ENCODE measurements around the gene HMGN3. TPM values are rescaled to one million over a fixed set of nuclear protein-coding genes. Genes with fewer than 3 reads are reported as not detected.
A peak's percentile ranks its signal among the peaks of the same experiment; 100 is the strongest.

HMGN3 gene
- total RNA-seq, 1 experiment from 2014 or later: 183 TPM

- H4K5ac ChIP-seq (ENCODE audit: insufficient read length, low read depth, low read length): no peak overlapping the region
- H3K4me2 ChIP-seq (ENCODE audit: insufficient read depth, insufficient read length, low read length): peak overlapping the region; percentile 93
- no peak overlapping the region for H2BK20ac ChIP-seq (ENCODE audit: low read depth, low read length, poor library complexity, severe bottlenecking)
- no peak overlapping the region for H2BK5ac ChIP-seq (ENCODE audit: insufficient read length, low read length)
- no peak overlapping the region for H3K4ac ChIP-seq (ENCODE audit: low read depth, low read length)
- H3K79me2 ChIP-seq (ENCODE audit: insufficient read depth, low read length): peaks cover 20% of the 10 kb centered on the region; the same call in 1 of the 2 replicates
- no peaks in the 10 kb centered on the region for H4K20me1 ChIP-seq (ENCODE audit: control insufficient read depth, insufficient read depth, insufficient read length)
- H3K23ac ChIP-seq (ENCODE audit: insufficient read length, low read depth, low read length): no peak overlapping the region
- no peak overlapping the region for H4K8ac ChIP-seq (replicated peaks; ENCODE audit: insufficient read length, low read depth, low read length)
- H3K27me3 ChIP-seq (ENCODE audit: insufficient read depth, low read length): no peaks in the 10 kb centered on the region
- no peak overlapping the region for H2AK5ac ChIP-seq (ENCODE audit: insufficient read length, low read length)
- no peak overlapping the region for H3K27ac ChIP-seq (ENCODE audit: insufficient read length, low read depth, low read length)
- 0 out of 5 replicates have a peak, but pooled peaks cover 0 to 5% of the 10 kb centered on the region in 2 experiments for H3K9me3 Mint-ChIP-seq
- peaks cover 15 to 20% of the 10 kb centered on the region in 2 experiments for H3K4me1 Mint-ChIP-seq
- H3K14ac ChIP-seq (ENCODE audit: insufficient read depth, low read length): no peak overlapping the region
- no peak overlapping the region for H2BK12ac ChIP-seq (ENCODE audit: insufficient read length, low read depth, low read length)
- peak overlapping the region in 2 of 3 experiments; percentile 96 to 97; a peak in 3 of 7 replicates for H3K27ac Mint-ChIP-seq
- H3K9ac ChIP-seq (ENCODE audit: extremely low read depth, insufficient read length, low read length): peak overlapping the region; percentile 72
- H2BK15ac ChIP-seq (ENCODE audit: low read depth, low read length): no peak overlapping the region
- H3K79me1 ChIP-seq (ENCODE audit: insufficient read depth, low read depth, low read length, poor library complexity, severe bottlenecking): peaks cover 4% of the 10 kb centered on the region
- H3K4me1 ChIP-seq (ENCODE audit: insufficient read depth, low read length): no peaks in the 10 kb centered on the region
- no CpG with 5 or more reads among the region's 6 CpGs for WGBS (ENCODE audit: extremely low coverage, insufficient read length, low lambda C conversion rate)
- H4K91ac ChIP-seq (ENCODE audit: insufficient read length, low read depth, low read length): no peak overlapping the region
- H3K23me2 ChIP-seq (ENCODE audit: insufficient read length, low read depth, low read length, poor library complexity, severe bottlenecking): peaks cover 5% of the 10 kb centered on the region
- no peak overlapping the region for H3K56ac ChIP-seq (ENCODE audit: insufficient read length, low read depth, low read length)
- H3K9me3 ChIP-seq (ENCODE audit: control insufficient read depth, low read depth, low read length): no peaks in the 10 kb centered on the region
- DNase-seq: no peak
- no peak overlapping the region for H2AFZ ChIP-seq (ENCODE audit: low read length)
- no peak overlapping the region for H3T11ph ChIP-seq (ENCODE audit: low read length)
- H3K4me3 Mint-ChIP-seq: peak overlapping the region; percentile 96 to 99
- peaks cover 5% of the 10 kb centered on the region; the same call in 1 of the 2 replicates for H3K27me3 Mint-ChIP-seq (ENCODE audit: low read depth)
- TF ChIP-seq, protein P1, sequence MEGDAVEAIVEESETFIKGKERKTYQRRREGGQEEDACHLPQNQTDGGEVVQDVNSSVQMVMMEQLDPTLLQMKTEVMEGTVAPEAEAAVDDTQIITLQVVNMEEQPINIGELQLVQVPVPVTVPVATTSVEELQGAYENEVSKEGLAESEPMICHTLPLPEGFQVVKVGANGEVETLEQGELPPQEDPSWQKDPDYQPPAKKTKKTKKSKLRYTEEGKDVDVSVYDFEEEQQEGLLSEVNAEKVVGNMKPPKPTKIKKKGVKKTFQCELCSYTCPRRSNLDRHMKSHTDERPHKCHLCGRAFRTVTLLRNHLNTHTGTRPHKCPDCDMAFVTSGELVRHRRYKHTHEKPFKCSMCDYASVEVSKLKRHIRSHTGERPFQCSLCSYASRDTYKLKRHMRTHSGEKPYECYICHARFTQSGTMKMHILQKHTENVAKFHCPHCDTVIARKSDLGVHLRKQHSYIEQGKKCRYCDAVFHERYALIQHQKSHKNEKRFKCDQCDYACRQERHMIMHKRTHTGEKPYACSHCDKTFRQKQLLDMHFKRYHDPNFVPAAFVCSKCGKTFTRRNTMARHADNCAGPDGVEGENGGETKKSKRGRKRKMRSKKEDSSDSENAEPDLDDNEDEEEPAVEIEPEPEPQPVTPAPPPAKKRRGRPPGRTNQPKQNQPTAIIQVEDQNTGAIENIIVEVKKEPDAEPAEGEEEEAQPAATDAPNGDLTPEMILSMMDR (conservative IDR thresholded peaks at IDR 0.05): no peak
- no peak overlapping the region for H3K18ac ChIP-seq (ENCODE audit: insufficient read length, low read depth, low read length)
- H2BK120ac ChIP-seq (ENCODE audit: low read depth, low read length, poor library complexity, severe bottlenecking): no peak overlapping the region
- H3K36me3 Mint-ChIP-seq (ENCODE audit: insufficient read depth in 1 of 3, low read depth in 3 of 3): peaks cover 2 to 18% (median 6%) of the 10 kb centered on the region in 3 experiments
Measured at GRCh38 chr6:79232696-79233462, 1.6 kb downstream of the HMGN3 start.

All from H9 (cell line).